NCI-H2029 (cell line): ENCODE measurements around the gene BTNL8.

Experiments used
- DNase-seq: peaks from one replicate; lab custom pipeline; 2025; lab: John Stamatoyannopoulos, UW

The BTNL8 gene, protein sequence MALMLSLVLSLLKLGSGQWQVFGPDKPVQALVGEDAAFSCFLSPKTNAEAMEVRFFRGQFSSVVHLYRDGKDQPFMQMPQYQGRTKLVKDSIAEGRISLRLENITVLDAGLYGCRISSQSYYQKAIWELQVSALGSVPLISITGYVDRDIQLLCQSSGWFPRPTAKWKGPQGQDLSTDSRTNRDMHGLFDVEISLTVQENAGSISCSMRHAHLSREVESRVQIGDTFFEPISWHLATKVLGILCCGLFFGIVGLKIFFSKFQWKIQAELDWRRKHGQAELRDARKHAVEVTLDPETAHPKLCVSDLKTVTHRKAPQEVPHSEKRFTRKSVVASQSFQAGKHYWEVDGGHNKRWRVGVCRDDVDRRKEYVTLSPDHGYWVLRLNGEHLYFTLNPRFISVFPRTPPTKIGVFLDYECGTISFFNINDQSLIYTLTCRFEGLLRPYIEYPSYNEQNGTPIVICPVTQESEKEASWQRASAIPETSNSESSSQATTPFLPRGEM

GRCh38 chr5:180898621-180899246, at the start of gene BTNL8:
BTNL8 (plus strand) TSS chr5:180899159; CDS start chr5:180899311, 152 bp downstream.
- no peak for DNase-seq

GRCh38 chr5:180849827-180850226, 49.1 kb upstream of the BTNL8 start:
- no peak for DNase-seq

DNA sequence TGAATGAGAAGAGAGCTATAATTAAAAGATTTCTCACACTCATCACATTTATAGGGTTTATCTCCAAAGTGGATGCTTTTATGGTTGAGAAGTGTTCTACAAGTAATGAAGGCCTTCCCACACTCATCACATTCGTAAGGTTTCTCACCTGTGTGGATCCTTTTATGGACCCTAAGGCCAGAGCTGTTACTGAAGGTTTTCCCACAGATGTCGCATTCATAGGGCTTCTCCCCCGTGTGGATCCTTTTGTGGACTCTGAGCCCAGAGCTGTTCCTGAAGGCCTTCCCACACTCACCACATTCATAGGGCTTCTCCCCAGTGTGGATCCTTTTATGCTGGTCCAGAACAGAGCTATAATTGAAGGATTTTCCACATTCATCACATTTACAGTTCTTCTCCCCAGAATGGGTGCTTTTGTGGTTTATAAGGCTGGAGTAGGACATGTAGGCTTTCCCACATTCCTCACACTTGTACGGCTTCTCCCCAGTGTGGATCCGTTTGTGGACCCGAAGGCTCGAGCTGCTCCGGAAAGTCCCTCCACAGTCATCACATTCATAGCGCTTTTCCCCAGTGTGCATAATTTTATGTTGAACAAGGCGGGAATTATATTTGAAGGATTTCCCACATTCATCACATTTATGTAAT, 48.4 kb upstream of the BTNL8 start:
- DNase-seq: no peak

DNA sequence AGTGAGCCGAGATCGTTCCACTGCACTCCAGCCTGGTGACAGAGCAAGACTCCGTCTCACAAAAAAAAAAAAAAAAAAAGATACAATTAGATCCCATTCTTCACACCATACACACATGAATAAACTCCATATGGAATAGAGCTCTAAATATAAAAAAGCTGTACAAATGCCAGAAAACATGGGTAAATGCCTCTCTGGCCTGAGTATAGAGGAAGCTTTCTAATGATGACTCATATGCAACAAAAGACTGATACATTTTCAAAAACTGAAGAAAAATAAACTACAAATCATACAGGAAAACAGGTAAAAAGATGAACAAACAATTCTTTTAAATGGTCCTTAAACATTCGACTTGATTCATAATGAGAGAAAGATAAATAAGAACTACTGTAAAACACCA, 46.5 kb upstream of the BTNL8 start:
- no peak for DNase-seq

GRCh38 chr5:180853121-180853847, 45.7 kb upstream of the BTNL8 start:
- DNase-seq: no peak

DNA sequence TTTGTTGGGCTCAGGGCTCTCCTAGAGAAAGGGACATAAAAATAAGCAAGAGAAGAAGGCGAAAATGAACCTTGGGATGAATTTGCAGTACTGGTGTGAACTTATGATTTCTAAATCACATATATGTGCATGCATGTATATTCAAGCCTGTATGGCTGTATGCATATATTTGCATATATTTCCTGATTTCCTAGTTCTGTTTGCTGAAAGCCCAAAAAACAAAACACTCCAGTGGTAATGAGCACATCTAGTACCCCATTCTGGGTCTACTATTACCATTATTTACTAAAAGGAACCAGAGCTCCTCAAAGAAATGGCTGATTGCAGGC, 45.1 kb upstream of the BTNL8 start:
- DNase-seq: no peak

DNA sequence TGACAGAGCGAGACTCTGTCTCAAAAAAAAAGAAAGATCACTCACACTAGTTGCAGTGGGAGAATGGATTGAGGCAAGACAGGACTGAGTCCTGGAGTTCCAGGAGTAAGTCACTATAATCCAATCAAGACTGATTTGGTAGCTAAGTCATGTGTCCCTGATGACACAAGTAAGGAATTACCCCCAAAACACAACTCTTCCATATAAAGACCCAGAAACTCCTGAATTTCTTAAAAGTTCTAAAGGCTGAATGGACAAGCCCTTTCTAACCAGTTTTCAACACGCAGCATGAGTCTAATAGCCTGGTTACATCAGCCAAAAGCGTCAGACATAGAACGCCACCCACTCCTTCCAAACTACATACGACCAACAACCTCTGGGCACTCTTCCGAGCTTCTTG, 40.4 kb upstream of the BTNL8 start:
- DNase-seq: no peak

GRCh38 chr5:180860273-180860886, 38.6 kb upstream of the BTNL8 start:
- DNase-seq: no peak

- peak; percentile 98 for DNase-seq
Observed at GRCh38 chr5:180860887-180861822, 37.8 kb upstream of the BTNL8 start, which contains the start of gene ZFP62. ZFP62 (minus strand) TSS chr5:180861276; CDS start chr5:180861219, 57 bp downstream.

DNA sequence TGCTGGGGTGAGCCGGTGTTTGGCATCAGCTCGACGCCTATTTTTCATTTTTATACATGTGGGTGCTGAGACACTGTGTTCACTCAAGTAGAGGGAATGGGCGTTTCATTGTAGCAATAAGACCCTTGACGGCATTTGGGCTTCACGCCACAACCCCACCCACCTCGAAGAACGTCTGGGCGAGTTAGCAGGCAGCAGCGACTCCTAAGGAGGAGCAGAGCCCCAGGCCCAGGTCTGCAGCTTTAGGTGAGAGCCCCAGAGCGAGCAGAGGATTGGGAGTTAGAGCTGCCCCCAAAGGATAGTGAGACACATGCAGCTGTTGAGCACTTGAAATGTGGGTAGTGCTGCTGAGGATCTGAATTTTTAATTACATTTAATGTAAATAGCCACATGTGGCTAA, 36.3 kb upstream of the BTNL8 start:
- no peak for DNase-seq

DNA sequence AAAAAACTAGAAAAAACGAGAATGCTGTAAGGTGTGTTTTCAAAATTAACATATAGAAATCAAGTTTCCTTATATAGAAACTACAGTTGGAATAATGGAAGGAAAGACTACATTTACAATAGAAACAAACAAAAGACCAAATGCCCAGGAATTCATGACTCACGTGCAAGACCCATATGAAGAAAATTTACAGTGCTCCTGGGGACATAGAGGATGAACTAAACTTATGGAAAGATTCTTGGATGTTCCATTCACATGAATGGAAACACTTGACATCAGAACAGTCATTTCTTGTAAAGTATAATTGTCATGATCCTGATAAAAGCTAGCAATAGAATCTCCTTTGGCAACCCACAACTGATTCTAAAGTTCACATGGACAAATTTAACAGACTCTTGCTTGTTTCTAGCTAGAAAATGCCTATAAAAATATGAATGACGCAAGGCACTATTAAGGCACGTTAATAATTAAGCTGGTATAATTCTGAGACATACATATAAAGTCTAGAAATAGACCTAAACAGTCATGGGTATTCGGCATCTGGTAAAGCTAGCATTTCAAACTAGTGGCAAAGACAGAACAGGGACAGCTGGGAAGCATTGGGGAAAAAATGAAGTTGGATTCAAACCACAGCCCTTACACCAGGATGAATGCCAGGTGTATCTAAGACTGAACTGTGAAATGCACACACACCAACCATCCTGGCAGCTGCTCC, 32.8 kb upstream of the BTNL8 start:
- no peak for DNase-seq

DNA sequence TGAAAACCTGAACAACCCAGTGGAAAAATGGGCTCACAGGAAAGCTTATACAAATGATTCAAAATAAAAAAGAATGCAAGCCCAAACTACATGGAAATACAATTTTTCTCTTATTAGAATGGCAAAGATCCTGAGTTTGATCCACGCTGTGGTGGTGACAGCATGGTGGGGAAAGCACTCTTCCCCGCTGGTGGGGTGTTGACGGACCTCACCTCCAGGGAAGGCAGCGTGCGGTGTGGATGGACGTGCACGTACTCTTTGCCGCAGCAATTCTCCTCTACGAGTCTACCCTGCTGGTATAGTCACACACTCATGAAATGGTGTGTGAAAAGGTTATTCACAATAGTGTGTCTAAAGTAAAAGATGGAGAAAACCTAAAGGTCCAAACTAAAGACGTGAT, 32.0 kb upstream of the BTNL8 start:
- DNase-seq: no peak

GRCh38 chr5:180868960-180869359, 30.0 kb upstream of the BTNL8 start:
- DNase-seq: peak; percentile 63

DNA sequence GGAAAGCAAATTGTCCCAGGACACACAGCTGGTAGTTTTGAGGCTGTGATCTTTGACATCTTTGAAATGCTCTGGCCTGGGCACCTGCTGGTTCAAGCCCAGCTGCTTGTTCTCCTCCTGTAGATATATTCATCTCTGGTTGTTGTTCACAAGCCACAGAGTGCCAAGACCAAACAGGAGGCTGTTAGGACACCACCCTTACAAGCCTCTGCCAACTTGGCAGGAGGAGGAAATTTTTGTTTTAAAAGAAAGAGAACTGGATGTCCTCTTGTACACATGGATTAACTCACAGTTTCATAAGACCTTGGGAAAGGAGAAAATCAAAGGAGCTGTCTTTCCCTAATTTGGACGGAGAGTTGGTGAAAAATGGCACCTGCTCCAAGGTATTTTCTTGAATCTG, 29.4 kb upstream of the BTNL8 start:
- no peak for DNase-seq

GRCh38 chr5:180870276-180871068, 28.5 kb upstream of the BTNL8 start:
- DNase-seq: no peak

DNA sequence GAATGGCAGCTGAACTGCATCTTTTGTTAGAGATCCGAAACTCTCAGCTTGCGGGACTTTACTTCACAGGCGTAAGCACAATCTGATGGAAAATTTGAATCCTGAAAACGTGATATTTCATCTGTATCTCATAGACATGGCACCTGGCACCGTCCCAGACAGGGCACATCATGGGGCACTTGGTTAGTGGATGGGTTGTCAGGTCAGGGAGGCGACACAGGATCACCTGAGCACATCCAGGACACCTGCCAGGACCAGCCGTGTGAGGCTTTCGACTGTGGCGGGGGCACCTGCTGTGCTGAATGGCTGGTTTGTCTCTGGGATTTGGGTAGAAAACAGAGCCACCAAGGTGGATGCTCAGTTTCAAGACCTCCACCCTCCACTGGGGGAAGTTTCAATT, 26.5 kb upstream of the BTNL8 start:
- no peak for DNase-seq

DNA sequence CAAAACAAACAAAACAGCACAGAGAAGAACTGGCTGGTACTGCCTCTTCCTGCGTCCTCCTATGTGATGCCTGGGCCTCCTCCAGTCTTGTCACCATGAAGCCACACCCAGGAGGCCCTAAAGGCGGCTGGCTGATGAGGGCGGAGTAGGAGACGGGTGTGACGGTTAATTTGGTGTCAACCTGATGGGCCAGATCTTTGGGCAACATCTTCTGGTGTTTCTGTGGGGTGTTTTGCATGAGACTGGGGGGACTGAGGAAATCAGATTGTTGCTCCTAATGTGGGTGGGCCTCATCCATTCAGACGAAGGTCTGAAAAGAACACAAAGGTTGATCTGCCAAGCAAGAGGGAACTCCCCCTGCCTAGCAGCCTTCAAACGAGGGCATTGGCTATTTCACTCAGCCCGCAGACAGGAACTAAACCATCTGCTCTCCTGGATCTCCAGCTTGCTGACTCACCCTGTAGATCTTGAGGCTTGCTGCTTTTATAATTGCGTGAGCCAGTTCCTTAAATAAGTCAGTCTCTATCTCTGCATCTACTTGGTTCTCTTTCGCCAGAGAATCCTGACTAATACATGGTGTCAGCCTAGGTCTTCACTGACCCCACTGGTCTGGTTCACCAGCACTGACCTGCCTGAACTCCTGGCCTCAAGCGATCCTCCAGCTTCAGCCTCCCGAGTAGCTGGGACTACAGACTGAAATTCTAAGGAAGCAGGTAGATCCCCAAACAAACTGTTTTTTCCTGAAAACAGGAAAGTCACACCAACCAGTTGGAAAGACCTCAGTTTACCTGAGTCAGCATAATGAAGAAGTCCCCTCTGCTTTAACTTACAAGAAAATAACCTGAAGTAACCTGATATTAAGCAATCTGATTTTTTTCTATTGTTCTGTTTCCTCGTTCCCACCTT, 25.1 kb upstream of the BTNL8 start:
- DNase-seq: no peak
